Body of pancreas (tissue), 4 donors: ENCODE measurements around the gene HNRNPR. TPM values are rescaled to one million over a fixed set of nuclear protein-coding genes. Genes with fewer than 3 reads are reported as not detected.

ENCODE experiments used
- ATAC-seq: fragments of 150-250 bp; one replicate; pipeline ENCODE4 v1.9.1; 2016
- DNase-seq, 4 donors: peaks; one replicate each; pipeline ENCODE4 v3.0.0-alpha.2; 2019
- H3K27ac ChIP-seq, 4 donors: fragments of 200-600 bp; sonication (generic); 1 replicate in 3 of 4; 2 replicates in 1 of 4; pipeline versions ENCODE4 v1.5.1 to v1.6.1; 2016 to 2019; ENCODE audit warnings: mild to moderate bottlenecking in 1 of 4, mixed read lengths in 1 of 4, moderate library complexity in 1 of 4
- H3K27me3 ChIP-seq, 2 donors: fragments of 200-600 bp; sonication (generic); one replicate each; pipeline ENCODE4 v1.6.0; 2016; ENCODE audit warnings: mild to moderate bottlenecking in 1 of 2
- H3K36me3 ChIP-seq, 2 donors: fragments of 200-600 bp; sonication (generic); replicated peaks in 1 of 2; 2 replicates each; pipeline ENCODE4 v1.5.1; 2016; ENCODE audit warnings: low read depth in 2 of 2; ENCODE audit not compliant: insufficient read depth in 1 of 2
- H3K4me1 ChIP-seq: fragments of 200-600 bp; sonication (generic); one replicate; pipeline ENCODE4 v1.6.0; 2016
- H3K4me3 ChIP-seq, 2 donors: fragments of 200-600 bp; sonication (generic); 1 replicate in 1 of 2; 2 replicates in 1 of 2; pipeline ENCODE4 v1.5.1; 2016 to 2019
- H3K9me3 ChIP-seq, 3 donors: fragments of 200-600 bp; sonication (generic); 1 replicate in 2 of 3; 2 replicates in 1 of 3; pipeline ENCODE4 v1.5.1; 2016
- CTCF ChIP-seq, 7 experiments: fragments of 450-650 bp in 4 of 7; fragments of 200-600 bp in 3 of 7; sonication (generic) in 3 of 7; IDR thresholded peaks; one replicate each; pipeline ENCODE4 v1.5.1; 2016 to 2019; ENCODE audit warnings: antibody characterized with exemption in 7 of 7
- POLR2A ChIP-seq, 3 donors: fragments of 450-650 bp; IDR thresholded peaks; one replicate each; pipeline ENCODE4 v1.6.1; 2016; ENCODE audit warnings: antibody characterized with exemption in 3 of 3, mild to moderate bottlenecking in 2 of 3
- WGBS, 2 donors: methylation state at CpG; one replicate each; pipeline ENCODE4 v1.1.5; 2017; 5-methylcytosine and 5-hydroxymethylcytosine counted together
- intact Hi-C: fragments of 100-400 bp; cut with DNase I; formaldehyde crosslinking; loops from one replicate; pipeline ENCODE4 v1.15.1; 2023
- total RNA-seq, 2 donors: library from RNA; depleted of rRNA; stranded (reverse); fragments of >200 nt; gene quantifications; one replicate each; pipeline ENCODE4 v1.1.0, GENCODE V29; 2016

The HNRNPR gene
- total RNA-seq, 2 donors from 2014 or later = 34.2 to 41.2 TPM

GRCh38 chr1:23387494-23387893, 43.4 kb upstream of the HNRNPR start:
- 83 to 96% methylated on average over 8 of the region's 8 CpGs for WGBS, 2 donors
- ATAC-seq = no peak
- no peaks in the 10 kb centered on the region for H3K27me3 ChIP-seq
- TF ChIP-seq CTCF (IDR thresholded peaks at IDR 0.05) (no peak), POLR2A (IDR thresholded peaks at IDR 0.05) (no peak)
- peaks cover 16% of the 10 kb centered on the region for H3K4me1 ChIP-seq
- no peak overlapping the region for H3K4me3 ChIP-seq
- no peak for DNase-seq
- H3K27ac ChIP-seq = no peak overlapping the region
- peaks cover 3 to 12% of the 10 kb centered on the region in 2 donors for H3K36me3 ChIP-seq
- intact Hi-C loops = no loop called here
- H3K9me3 ChIP-seq = no peaks in the 10 kb centered on the region

GRCh38 chr1:23385119-23385621, 41.1 kb upstream of the HNRNPR start:
- WGBS, 2 donors = 83 to 93% methylated on average over 9 to 14 of the region's 14 CpGs
- no peak for TF ChIP-seq POLR2A (IDR thresholded peaks at IDR 0.05)
- TF ChIP-seq CTCF (IDR thresholded peaks at IDR 0.05) = no peak
- no peak for ATAC-seq
- Histone ChIP-seq H3K27me3 (no peaks in the 10 kb centered on the region), H3K4me3 (no peak overlapping the region), H3K4me1 (peaks cover 9% of the 10 kb centered on the region), H3K27ac (peak overlapping the region in 1 of 4 donors; percentile 0), H3K9me3 (no peaks in the 10 kb centered on the region), H3K36me3 (peaks cover 3 to 17% of the 10 kb centered on the region in 2 donors)
- DNase-seq = no peak
- intact Hi-C loops = no loop called here

- no peak for ATAC-seq
- TF ChIP-seq CTCF (IDR thresholded peaks at IDR 0.05) (no peak), POLR2A (IDR thresholded peaks at IDR 0.05) (no peak)
- no peak overlapping the region for H3K4me3 ChIP-seq
- no peak for DNase-seq
- no peaks in the 10 kb centered on the region for H3K9me3 ChIP-seq
- peak overlapping the region in 1 of 4 donors; percentile 18 for H3K27ac ChIP-seq
- H3K36me3 ChIP-seq = peaks cover 3 to 17% of the 10 kb centered on the region in 2 donors
- WGBS, 2 donors = 77 to 87% methylated on average over 10 to 11 of the region's 11 CpGs
- intact Hi-C loops = no loop called here
- H3K27me3 ChIP-seq = no peaks in the 10 kb centered on the region
- H3K4me1 ChIP-seq = peaks cover 9% of the 10 kb centered on the region
Observed at GRCh38 chr1:23384312-23385058, 40.4 kb upstream of the HNRNPR start.

GRCh38 chr1:23383577-23384311, 39.7 kb upstream of the HNRNPR start:
- H3K27me3 ChIP-seq = no peaks in the 10 kb centered on the region
- WGBS, 2 donors = 78 to 79% methylated on average over 7 to 8 of the region's 8 CpGs
- H3K9me3 ChIP-seq = no peaks in the 10 kb centered on the region
- no peak overlapping the region for H3K4me3 ChIP-seq
- intact Hi-C loops = no loop called here
- TF ChIP-seq POLR2A (IDR thresholded peaks at IDR 0.05) (no peak), CTCF (IDR thresholded peaks at IDR 0.05) (no peak)
- DNase-seq = no peak
- ATAC-seq = no peak
- H3K4me1 ChIP-seq = peaks cover 9% of the 10 kb centered on the region
- H3K36me3 ChIP-seq = peaks cover 3 to 17% of the 10 kb centered on the region in 2 donors
- H3K27ac ChIP-seq = peak overlapping the region in 1 of 4 donors; percentile 18
